ENCODE data around the gene SEPSECS.

SEPSECS gene

DNA sequence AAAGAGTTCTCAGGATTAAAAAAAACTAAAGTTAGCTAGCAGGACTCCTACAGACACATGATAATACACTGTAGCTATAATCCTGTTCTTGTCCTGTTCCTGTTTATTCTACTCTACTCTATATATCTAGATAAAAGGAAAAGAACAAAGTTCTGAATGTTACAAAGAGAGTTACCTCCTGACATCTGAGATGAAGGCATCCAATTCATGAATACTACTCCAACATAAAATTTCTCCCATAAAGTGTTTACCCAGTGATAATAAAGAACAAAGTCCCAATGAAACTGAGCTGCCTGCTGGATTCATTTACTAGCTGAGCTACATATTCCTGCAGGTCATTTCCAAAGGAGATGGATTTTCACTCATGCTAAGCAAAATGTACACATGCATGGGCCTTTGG, 27.1 kb downstream of the SEPSECS start:
- TF ChIP-seq, protein P1, sequence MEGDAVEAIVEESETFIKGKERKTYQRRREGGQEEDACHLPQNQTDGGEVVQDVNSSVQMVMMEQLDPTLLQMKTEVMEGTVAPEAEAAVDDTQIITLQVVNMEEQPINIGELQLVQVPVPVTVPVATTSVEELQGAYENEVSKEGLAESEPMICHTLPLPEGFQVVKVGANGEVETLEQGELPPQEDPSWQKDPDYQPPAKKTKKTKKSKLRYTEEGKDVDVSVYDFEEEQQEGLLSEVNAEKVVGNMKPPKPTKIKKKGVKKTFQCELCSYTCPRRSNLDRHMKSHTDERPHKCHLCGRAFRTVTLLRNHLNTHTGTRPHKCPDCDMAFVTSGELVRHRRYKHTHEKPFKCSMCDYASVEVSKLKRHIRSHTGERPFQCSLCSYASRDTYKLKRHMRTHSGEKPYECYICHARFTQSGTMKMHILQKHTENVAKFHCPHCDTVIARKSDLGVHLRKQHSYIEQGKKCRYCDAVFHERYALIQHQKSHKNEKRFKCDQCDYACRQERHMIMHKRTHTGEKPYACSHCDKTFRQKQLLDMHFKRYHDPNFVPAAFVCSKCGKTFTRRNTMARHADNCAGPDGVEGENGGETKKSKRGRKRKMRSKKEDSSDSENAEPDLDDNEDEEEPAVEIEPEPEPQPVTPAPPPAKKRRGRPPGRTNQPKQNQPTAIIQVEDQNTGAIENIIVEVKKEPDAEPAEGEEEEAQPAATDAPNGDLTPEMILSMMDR (IDR thresholded peaks at IDR 0.05; ENCODE audit: borderline replicate concordance, insufficient read depth, low read depth, low read length) = no peak
- H3K4me3 ChIP-seq (ENCODE audit: low read depth, low read length) = no peak overlapping the region

DNA sequence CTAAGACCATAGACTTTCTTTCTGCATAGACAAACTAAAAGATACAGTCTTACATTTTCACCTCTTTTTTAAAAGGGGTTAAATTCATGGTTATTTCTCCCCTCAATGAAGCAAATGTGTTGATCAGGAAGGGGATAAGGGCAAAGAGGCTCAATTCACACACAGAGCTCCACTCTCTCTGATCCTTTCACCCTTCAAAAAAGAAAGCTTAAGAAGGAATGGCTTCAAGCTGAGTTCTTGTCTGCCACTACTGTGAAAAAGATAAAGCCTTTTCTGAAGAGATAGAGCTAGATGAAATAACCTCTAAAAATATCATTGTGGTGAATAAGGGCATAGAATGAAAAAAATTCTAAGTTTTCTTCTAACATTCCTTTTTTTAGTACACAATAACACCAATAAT, 28.3 kb downstream of the SEPSECS start:
- TF ChIP-seq, protein P1 (IDR thresholded peaks at IDR 0.05; ENCODE audit: borderline replicate concordance, insufficient read depth, low read depth, low read length) = no peak
- no peak overlapping the region for H3K4me3 ChIP-seq (ENCODE audit: low read depth, low read length)

- TF ChIP-seq, protein P1 (IDR thresholded peaks at IDR 0.05; ENCODE audit: borderline replicate concordance, insufficient read depth, low read depth, low read length) = no peak
- no peak overlapping the region for H3K4me3 ChIP-seq (ENCODE audit: low read depth, low read length)
Observed at GRCh38 chr4:25131381-25131780, 28.9 kb downstream of the SEPSECS start.

DNA sequence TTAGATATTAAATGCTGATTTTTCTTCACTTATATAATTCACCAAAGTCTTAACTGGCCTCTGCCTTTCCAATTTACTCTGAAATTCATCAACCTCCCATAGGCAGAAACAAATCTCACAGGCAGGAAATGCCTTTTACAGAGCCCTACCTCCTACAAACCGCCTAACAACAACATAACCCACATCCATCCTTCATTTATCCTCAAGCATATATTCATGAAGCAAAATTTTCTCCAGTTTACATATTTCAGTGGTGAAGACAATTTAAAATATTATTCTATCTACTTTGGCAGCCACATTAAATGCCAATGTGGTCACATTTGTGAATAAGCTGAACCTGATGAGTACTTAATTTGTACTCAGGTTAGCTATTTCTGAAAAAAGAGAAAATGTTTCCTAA, 30.3 kb downstream of the SEPSECS start:
- TF ChIP-seq, protein P1 (IDR thresholded peaks at IDR 0.05; ENCODE audit: borderline replicate concordance, insufficient read depth, low read depth, low read length) = no peak

DNA sequence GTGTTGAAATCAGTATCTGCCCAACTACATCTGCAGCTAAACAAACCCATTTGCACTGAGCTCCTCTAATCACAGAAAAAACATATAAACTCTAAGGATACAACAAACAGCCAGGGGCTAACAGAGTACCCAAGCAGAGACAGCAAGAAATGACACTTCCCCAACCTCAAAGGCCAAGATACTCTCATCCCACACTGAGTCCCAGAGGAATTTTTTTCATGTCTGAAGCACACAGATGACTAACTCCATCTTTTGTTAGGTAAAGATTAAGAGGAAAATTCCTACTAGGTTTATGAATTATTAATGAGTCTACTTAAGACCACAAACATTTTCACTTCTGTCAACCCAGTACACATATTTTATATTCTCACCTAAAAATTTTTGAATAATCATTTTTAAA, 31.6 kb downstream of the SEPSECS start:
- no peak overlapping the region for H3K4me3 ChIP-seq (ENCODE audit: low read depth, low read length)
- TF ChIP-seq, protein P1 (IDR thresholded peaks at IDR 0.05; ENCODE audit: borderline replicate concordance, insufficient read depth, low read depth, low read length) = no peak

More for the DNA sequence above, 30.3 kb downstream of the SEPSECS start:
- no peak overlapping the region for H3K4me3 ChIP-seq (ENCODE audit: low read depth, low read length)

DNA sequence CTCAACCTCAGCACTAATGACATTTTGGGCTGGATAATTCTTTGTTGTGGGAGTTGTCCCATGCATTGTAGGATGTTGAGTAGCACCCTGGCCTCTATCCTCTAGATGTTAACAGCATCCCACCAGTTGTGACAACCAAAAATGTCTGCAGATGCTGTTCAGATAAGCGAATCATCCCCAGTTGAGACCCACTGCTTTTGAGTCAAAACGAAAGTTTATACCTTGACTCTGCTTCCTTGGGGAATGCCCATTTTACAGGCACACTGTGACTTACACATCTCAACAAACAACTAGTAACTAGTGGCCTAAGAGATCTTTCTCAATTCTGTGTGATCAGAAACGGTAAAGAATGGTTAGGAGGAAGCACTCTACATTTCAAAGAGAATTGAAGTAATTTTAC, 37.0 kb downstream of the SEPSECS start:
- TF ChIP-seq, protein P1 (IDR thresholded peaks at IDR 0.05; ENCODE audit: borderline replicate concordance, insufficient read depth, low read depth, low read length) = no peak
- no peak overlapping the region for H3K4me3 ChIP-seq (ENCODE audit: low read depth, low read length)

DNA sequence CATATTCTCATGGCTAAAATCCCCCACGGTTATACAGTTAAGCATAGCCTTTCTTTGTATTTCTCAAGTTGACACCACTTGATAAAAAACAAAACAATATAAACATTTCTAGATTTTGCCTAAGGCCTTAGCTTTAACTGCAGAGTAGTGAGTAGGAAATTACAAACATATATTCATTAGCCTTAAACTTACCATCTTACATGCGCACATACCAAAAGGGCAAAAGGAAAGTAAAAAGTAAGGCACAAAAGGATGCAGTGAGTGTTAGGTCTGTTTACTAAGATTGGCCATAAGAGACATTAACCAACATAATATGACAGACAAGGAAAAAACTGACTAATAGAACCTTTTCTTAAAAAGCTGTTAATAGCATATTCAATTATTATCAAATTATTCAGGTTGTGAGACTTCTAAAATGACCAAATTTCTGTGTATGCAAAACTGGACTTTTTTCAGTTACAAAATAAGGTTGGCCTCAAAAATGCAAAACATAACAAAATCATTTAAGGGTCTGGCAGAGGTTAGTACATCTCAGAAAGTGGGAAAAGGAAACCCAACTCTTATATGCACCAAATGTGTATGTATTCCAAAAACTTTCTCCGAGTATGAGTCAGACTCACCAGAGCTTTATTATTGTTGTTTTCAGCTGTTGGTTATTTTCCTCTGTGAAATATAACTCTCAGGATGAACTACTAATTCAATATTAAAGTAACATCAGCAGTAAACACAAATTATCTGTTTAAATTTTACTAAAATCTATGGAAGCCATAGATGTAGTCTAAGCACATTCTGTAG, 39.9 kb downstream of the SEPSECS start:
- TF ChIP-seq, protein P1 (IDR thresholded peaks at IDR 0.05; ENCODE audit: borderline replicate concordance, insufficient read depth, low read depth, low read length) = no peak
- H3K4me3 ChIP-seq (ENCODE audit: low read depth, low read length) = no peak overlapping the region
